T-helper 1 cell treated with Interleukin-12 subunit alpha and Interleukin-12 subunit beta and Interleukin-4 antibody, amounts not matched to agents 30 μg/mL and 1 μg/mL, for 36 hours (primary cell): ENCODE measurements around the gene NAV3.

Experiments used
- H3K27ac Mint-ChIP-seq: one replicate; pipeline ENCODE4 v1.8.0; 2021; ENCODE audit warnings: mild to moderate bottlenecking, mixed read lengths
- H3K27me3 Mint-ChIP-seq: one replicate; pipeline ENCODE4 v1.8.0; 2021; ENCODE audit warnings: low read depth, mixed read lengths
- H3K36me3 Mint-ChIP-seq: one replicate; pipeline ENCODE4 v1.8.0; 2021; ENCODE audit warnings: low read depth, mixed read lengths
- H3K4me1 Mint-ChIP-seq: one replicate; pipeline ENCODE4 v1.8.0; 2021; ENCODE audit warnings: low read depth, mixed read lengths
- H3K4me3 Mint-ChIP-seq: one replicate; pipeline ENCODE4 v1.8.0; 2021; ENCODE audit warnings: mild to moderate bottlenecking, moderate library complexity, mixed read lengths
- H3K9me3 Mint-ChIP-seq: one replicate; pipeline ENCODE4 v1.8.0; 2021; ENCODE audit warnings: mixed read lengths

The NAV3 gene, protein sequence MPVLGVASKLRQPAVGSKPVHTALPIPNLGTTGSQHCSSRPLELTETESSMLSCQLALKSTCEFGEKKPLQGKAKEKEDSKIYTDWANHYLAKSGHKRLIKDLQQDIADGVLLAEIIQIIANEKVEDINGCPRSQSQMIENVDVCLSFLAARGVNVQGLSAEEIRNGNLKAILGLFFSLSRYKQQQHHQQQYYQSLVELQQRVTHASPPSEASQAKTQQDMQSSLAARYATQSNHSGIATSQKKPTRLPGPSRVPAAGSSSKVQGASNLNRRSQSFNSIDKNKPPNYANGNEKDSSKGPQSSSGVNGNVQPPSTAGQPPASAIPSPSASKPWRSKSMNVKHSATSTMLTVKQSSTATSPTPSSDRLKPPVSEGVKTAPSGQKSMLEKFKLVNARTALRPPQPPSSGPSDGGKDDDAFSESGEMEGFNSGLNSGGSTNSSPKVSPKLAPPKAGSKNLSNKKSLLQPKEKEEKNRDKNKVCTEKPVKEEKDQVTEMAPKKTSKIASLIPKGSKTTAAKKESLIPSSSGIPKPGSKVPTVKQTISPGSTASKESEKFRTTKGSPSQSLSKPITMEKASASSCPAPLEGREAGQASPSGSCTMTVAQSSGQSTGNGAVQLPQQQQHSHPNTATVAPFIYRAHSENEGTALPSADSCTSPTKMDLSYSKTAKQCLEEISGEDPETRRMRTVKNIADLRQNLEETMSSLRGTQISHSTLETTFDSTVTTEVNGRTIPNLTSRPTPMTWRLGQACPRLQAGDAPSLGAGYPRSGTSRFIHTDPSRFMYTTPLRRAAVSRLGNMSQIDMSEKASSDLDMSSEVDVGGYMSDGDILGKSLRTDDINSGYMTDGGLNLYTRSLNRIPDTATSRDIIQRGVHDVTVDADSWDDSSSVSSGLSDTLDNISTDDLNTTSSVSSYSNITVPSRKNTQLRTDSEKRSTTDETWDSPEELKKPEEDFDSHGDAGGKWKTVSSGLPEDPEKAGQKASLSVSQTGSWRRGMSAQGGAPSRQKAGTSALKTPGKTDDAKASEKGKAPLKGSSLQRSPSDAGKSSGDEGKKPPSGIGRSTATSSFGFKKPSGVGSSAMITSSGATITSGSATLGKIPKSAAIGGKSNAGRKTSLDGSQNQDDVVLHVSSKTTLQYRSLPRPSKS (N-terminal part only)

GRCh38 chr12:77830583-77831351 is at the start of gene NAV3:
NAV3 (plus strand) TSS chr12:77830894; CDS start chr12:77831462, 568 bp downstream.
- Mint-ChIP-seq H3K27me3 (no peaks in the 10 kb centered on the region), H3K27ac (no peak within 1 kb of the TSS), H3K4me1 (no peaks in the 10 kb centered on the region), H3K4me3 (no peak within 1 kb of the TSS), H3K9me3 (no peaks in the 10 kb centered on the region), H3K36me3 (no peaks in the 10 kb centered on the region)

DNA sequence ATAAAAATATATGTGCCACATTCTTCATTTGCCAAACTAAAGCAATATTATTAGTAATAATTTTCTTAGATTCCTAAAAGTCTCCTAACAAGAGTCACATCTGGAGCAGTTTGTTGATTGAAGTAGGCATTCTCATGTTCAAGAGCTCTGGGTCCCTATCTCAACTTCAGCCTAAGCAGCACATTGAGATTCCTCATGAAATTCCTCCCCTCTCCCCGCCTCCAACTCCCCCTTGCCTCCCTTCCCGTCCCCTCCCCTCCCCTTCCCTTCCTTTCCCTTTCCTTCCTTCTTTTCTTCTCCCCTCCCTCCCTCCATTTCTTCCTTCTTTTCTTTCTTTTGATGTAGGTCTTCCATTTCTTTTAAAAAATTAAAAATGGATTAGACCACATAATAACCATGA is 48.7 kb upstream of the NAV3 start:
- Mint-ChIP-seq H3K27me3 (no peaks in the 10 kb centered on the region), H3K36me3 (no peaks in the 10 kb centered on the region), H3K9me3 (no peaks in the 10 kb centered on the region), H3K27ac (no peak overlapping the region), H3K4me1 (no peaks in the 10 kb centered on the region), H3K4me3 (no peak overlapping the region)

- no peaks in the 10 kb centered on the region for H3K9me3 Mint-ChIP-seq
- no peak overlapping the region for H3K4me3 Mint-ChIP-seq
- H3K27me3 Mint-ChIP-seq = no peaks in the 10 kb centered on the region
- no peaks in the 10 kb centered on the region for H3K4me1 Mint-ChIP-seq
- no peak overlapping the region for H3K27ac Mint-ChIP-seq
- H3K36me3 Mint-ChIP-seq = no peaks in the 10 kb centered on the region
Observed at GRCh38 chr12:77782766-77783165, 47.9 kb upstream of the NAV3 start.

DNA sequence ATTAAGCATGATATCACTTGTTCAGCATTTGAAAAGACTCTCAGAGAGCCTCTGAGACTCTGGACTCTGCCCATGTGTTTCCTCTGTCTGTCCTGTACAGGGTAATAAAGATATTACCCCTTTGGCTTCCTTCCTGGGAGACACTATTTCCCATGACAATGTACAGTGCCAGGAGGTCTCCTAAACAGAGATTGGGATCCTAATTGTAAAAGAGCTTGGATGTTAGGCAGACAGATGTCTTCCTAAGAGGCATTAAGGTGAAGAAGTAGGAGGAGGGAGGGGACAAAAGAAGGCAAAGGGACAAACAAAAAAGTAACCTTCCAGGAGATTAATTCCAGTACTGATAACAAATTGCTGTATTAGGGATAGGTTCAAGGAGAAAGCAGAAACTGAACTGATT is 45.5 kb upstream of the NAV3 start:
- Mint-ChIP-seq H3K36me3 (no peaks in the 10 kb centered on the region), H3K9me3 (no peaks in the 10 kb centered on the region), H3K4me3 (no peak overlapping the region), H3K27ac (no peak overlapping the region), H3K4me1 (no peaks in the 10 kb centered on the region), H3K27me3 (no peaks in the 10 kb centered on the region)

GRCh38 chr12:77786675-77787074 is 44.0 kb upstream of the NAV3 start:
- H3K36me3 Mint-ChIP-seq = no peaks in the 10 kb centered on the region
- no peak overlapping the region for H3K4me3 Mint-ChIP-seq
- no peaks in the 10 kb centered on the region for H3K4me1 Mint-ChIP-seq
- H3K27me3 Mint-ChIP-seq = no peaks in the 10 kb centered on the region
- H3K27ac Mint-ChIP-seq = no peak overlapping the region
- no peaks in the 10 kb centered on the region for H3K9me3 Mint-ChIP-seq

- Mint-ChIP-seq H3K9me3 (no peaks in the 10 kb centered on the region), H3K27me3 (no peaks in the 10 kb centered on the region), H3K27ac (no peak overlapping the region), H3K36me3 (no peaks in the 10 kb centered on the region), H3K4me3 (no peak overlapping the region), H3K4me1 (no peaks in the 10 kb centered on the region)
Observed at GRCh38 chr12:77788231-77789168, 42.2 kb upstream of the NAV3 start.

DNA sequence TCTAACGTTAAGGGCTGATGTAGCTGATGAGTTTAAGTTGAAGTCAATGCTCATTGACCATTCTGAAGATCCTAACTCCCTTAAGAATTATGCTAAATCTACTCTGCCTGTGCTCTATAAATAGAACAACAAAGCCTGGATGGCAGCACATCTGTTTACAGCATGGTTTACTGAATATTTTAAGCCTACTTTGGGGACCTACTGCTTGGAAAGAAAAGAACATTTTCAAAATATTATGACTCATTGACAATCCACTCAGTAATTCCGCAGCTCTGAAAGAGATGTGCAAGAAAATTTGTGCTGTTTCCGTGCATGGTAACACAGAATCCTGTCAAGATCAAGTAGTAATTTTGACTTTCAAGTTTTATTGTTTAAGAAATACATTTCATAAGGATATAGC is 35.0 kb upstream of the NAV3 start:
- Mint-ChIP-seq H3K36me3 (no peaks in the 10 kb centered on the region), H3K4me3 (no peak overlapping the region)

DNA sequence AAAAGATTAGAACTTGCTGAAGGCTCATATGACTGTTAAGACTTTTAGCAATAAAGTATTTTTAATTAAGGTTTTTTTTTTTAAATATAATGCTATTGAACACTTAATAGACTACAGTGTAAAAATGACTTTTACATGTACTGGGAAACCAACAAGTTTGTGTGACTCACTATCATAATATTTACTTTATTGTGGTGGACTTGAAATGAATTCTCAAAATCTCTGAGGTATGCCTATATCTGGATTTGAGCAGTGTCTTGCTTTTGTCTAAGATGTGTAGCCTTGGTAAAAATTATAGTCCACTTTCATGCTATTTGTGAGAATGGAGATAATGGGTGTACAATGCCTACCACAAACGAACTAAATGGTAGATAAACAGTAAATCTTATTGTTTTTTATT is 33.9 kb upstream of the NAV3 start:
- Mint-ChIP-seq H3K36me3 (no peaks in the 10 kb centered on the region), H3K4me3 (no peak overlapping the region), H3K27ac (no peak overlapping the region), H3K9me3 (peaks cover 6% of the 10 kb centered on the region), H3K4me1 (no peaks in the 10 kb centered on the region), H3K27me3 (no peaks in the 10 kb centered on the region)

More for the DNA sequence above, 35.0 kb upstream of the NAV3 start:
- no peaks in the 10 kb centered on the region for H3K27me3 Mint-ChIP-seq
- peaks cover 6% of the 10 kb centered on the region for H3K9me3 Mint-ChIP-seq
- no peak overlapping the region for H3K27ac Mint-ChIP-seq
- H3K4me1 Mint-ChIP-seq = no peaks in the 10 kb centered on the region

DNA sequence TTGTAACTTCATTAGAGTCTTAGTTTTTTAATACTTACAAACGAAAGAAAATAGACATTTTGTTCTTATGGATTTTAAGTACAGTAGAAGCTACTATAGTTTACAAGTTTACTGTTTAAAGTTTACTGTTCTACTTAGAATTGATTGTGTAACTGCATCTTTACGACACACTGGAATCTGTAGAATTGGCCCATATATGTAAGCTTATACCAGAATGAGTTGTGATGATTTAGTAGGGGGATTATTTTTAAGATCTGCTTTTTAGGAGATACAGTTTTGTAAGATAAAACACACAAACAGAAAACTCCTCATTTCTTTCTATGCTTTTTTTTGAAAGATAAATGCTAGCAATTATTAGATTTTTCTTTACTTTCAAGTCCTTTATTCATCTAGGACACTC is 30.2 kb upstream of the NAV3 start:
- Mint-ChIP-seq H3K4me3 (no peak overlapping the region), H3K27ac (no peak overlapping the region), H3K4me1 (no peaks in the 10 kb centered on the region), H3K36me3 (no peaks in the 10 kb centered on the region), H3K27me3 (no peaks in the 10 kb centered on the region), H3K9me3 (peaks cover 15% of the 10 kb centered on the region)

DNA sequence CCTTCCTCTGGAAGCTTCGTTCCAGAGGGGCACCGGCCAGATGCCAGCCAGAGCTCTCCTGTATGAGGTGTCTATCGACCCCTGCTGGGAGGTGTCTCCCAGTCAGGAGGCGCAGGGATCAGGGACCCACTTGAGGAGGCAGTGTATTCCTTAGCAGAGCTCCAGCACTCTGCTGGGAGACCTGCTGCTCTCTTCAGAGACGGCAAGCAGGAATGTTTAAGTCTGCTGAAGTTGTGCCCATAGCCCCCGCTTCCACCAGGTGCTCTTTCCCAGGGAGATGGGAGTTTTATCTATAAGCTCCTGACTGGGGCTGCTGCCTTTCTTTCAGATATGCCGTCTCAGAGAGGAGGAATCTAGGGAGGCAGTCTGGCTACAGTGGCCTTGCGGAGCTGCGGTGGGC is 22.2 kb upstream of the NAV3 start:
- Mint-ChIP-seq H3K27me3 (no peaks in the 10 kb centered on the region), H3K27ac (no peak overlapping the region), H3K9me3 (peaks cover 25% of the 10 kb centered on the region), H3K4me3 (no peak overlapping the region), H3K4me1 (no peaks in the 10 kb centered on the region), H3K36me3 (no peaks in the 10 kb centered on the region)

DNA sequence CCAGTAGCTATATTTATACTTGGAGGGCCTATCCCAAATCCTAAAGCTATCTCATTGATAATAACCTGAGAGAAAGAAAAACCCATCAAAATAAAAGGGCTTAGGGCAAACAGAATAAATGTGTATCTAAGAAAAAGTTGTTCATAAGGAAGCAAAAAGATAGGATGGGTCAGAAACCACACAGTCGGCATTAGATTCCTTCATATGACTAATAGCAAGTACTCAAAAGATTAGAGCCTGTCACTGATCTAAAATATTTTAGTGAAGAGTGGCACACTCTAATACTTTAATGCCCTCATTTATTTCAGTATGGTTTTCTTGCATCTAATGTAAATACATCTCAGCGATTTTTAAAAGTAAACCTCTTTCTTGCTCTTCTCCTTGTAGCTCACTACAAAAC is 17.1 kb upstream of the NAV3 start:
- no peaks in the 10 kb centered on the region for H3K4me1 Mint-ChIP-seq
- no peaks in the 10 kb centered on the region for H3K27me3 Mint-ChIP-seq
- H3K36me3 Mint-ChIP-seq = no peaks in the 10 kb centered on the region
- H3K9me3 Mint-ChIP-seq = no peaks in the 10 kb centered on the region
- H3K4me3 Mint-ChIP-seq = no peak overlapping the region
- H3K27ac Mint-ChIP-seq = no peak overlapping the region

DNA sequence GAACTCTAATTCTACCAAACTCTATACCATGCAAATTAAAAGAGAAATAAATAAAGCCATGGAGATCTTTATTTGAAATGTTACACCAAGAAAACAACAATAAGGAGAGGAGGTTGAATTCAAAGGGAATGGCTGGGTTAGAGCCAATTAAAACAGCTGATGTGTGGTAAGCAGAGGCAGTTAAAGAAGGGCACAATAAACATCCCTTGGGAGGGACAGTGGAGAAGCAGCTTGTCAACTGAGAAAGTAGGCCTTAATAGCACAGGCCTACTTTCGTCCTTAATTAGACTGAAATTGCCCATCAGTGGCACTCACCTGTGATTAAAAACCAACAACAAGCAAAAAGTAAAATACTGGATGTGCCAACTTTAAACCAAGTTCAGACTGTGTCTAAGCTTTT is 16.3 kb upstream of the NAV3 start:
- H3K27me3 Mint-ChIP-seq = no peaks in the 10 kb centered on the region
- no peak overlapping the region for H3K27ac Mint-ChIP-seq
- H3K36me3 Mint-ChIP-seq = no peaks in the 10 kb centered on the region
- H3K4me3 Mint-ChIP-seq = no peak overlapping the region
- H3K4me1 Mint-ChIP-seq = no peaks in the 10 kb centered on the region
- no peaks in the 10 kb centered on the region for H3K9me3 Mint-ChIP-seq

DNA sequence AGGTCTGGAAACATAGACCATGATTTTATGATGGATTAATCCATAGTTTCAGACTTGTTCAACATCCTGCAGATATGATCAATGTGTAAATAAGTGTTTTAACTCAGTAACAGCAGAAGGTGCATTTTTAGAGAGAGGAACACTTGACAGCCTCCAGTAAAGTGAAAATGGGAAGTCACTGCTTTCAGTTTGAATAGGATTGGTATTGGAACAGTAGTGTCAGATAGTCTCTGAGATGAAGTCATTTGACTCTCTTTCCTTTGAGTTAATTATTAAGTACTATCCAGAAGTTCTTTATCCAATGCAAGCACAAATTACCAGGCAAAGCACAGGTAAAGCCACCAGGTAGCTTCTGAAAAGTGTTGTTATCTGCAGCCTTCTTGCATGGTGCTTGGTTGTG is 14.5 kb upstream of the NAV3 start:
- no peak overlapping the region for H3K4me3 Mint-ChIP-seq
- H3K27me3 Mint-ChIP-seq = no peaks in the 10 kb centered on the region
- H3K36me3 Mint-ChIP-seq = no peaks in the 10 kb centered on the region
- no peak overlapping the region for H3K27ac Mint-ChIP-seq
- no peaks in the 10 kb centered on the region for H3K4me1 Mint-ChIP-seq
- no peaks in the 10 kb centered on the region for H3K9me3 Mint-ChIP-seq
